Measurements from ENCODE around the gene PPP1R26.
"Not testable (repeated sequence)": the region's sequence is repeated elsewhere in the genome, so short reads cannot be mapped to it uniquely, and the experiment has no call there.

The PPP1R26 gene

DNA sequence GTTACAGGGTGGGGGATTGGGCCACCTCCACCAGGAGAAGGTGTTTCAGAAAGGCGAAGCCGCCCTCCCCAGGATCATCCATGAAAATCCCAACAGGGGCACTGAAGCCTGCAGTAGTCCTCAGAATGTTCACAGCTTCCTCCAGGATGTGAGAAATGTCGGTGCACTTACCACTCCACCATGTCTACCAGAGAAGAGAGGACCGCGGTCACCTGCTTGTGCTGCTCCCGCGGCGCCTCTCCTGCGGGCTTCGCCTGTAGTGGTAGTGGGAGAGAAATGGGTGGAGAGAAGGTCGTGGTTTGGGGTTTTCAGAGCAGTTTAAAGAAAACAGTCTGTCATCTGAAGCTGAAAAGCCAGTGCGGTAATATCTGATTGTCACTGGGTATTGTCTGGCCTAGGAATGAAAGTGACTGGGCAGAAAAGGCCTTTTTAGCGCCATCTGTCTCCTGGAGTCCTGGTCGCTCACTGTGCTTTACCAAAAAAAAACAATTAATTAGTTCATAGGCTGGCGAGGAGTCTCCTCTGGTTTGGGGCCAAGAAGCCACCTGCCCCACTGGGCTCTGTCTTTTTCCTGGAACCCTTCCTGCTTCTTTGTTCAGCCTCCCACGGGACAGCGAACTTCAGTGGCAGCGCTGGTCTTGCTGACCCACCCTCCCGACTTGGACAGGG is 23.0 kb upstream of the PPP1R26 start:
- TF ChIP-seq, protein P1, sequence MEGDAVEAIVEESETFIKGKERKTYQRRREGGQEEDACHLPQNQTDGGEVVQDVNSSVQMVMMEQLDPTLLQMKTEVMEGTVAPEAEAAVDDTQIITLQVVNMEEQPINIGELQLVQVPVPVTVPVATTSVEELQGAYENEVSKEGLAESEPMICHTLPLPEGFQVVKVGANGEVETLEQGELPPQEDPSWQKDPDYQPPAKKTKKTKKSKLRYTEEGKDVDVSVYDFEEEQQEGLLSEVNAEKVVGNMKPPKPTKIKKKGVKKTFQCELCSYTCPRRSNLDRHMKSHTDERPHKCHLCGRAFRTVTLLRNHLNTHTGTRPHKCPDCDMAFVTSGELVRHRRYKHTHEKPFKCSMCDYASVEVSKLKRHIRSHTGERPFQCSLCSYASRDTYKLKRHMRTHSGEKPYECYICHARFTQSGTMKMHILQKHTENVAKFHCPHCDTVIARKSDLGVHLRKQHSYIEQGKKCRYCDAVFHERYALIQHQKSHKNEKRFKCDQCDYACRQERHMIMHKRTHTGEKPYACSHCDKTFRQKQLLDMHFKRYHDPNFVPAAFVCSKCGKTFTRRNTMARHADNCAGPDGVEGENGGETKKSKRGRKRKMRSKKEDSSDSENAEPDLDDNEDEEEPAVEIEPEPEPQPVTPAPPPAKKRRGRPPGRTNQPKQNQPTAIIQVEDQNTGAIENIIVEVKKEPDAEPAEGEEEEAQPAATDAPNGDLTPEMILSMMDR (conservative IDR thresholded peaks at IDR 0.05): peak; percentile 21; the same call in 1 of the 2 replicates
- no peak overlapping the region for H3K27ac ChIP-seq

DNA sequence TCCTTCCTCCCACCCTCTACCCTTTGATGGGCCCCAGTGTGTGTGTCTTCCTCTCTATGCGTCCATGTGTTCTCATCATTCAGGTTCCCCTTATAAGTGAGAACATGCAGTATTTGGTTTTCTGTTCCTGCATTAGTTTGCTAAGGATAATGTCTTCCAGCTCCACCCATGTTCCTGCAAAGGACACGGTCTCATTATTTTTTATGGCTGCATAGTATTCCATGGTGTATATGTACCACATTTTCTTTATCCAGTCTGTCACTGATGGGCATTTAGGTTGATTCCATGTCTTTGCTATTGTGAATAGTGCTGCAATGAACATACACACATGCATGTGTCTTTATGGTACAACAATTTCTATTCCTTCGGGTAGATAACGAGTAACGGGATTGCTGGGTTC is 21.1 kb upstream of the PPP1R26 start:
- not testable (repeated sequence) for H3K27ac ChIP-seq

DNA sequence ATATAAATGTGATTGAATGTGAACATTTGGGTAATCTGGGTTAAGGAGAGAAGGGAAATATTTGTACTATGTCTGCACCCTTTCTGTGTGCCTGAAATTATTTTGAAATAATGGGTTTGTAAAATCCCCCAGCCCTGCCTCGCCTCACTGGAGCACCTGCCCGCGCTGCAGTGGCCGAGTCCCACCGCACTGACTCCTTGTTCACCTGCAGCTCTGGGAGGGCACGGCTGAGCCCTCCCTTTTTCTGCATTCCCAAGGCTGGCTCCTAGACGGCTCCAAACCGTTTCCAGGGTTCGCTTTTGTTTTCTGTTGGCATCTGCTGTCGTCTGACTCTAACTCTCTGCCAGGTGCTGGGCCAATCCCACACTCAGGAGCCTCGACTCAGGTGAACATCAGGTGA is 17.6 kb upstream of the PPP1R26 start:
- H3K27ac ChIP-seq: no peak overlapping the region
- TF ChIP-seq, protein P1 (conservative IDR thresholded peaks at IDR 0.05): no peak

DNA sequence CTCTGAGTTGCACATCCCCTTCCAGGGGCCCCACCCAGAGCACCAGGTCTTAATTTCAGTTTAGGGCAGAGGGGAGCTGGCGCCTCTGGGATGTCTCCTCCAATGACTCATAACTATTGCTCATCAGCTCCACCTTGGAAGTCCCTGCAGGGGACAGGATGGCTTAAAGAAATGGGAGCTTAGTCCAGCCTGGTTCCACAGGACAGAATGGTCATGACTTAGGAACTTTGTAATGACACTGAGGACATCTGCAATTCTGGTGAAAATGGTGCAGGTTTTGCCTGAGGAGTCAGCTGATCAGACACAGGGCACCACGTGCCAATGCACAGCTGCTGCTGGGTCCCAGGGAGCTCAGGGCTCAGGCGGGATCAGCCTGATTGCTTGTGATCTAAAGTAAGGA is 16.4 kb upstream of the PPP1R26 start:
- H3K27ac ChIP-seq: no peak overlapping the region
- TF ChIP-seq, protein P1 (conservative IDR thresholded peaks at IDR 0.05): no peak

DNA sequence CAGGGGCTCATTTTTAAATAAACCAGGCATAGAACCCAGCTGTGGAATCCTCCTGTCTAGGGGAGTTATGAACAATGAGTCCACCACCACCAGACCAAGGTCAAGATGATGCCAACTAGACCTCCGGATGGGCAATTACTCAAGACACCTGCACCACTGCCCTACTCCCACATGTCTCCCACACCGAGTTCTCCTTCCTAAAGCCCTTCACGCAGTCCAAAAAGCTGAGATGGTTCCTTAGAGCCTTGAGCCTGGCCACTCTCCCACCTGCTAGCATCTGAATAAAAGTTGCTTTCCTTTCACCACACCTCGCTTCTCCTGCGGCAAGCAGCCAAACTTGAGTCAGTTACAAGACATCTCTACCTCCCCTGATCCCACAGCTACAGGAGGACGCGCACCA is 15.4 kb upstream of the PPP1R26 start:
- no peak overlapping the region for H3K27ac ChIP-seq
- TF ChIP-seq, protein P1 (conservative IDR thresholded peaks at IDR 0.05): no peak

DNA sequence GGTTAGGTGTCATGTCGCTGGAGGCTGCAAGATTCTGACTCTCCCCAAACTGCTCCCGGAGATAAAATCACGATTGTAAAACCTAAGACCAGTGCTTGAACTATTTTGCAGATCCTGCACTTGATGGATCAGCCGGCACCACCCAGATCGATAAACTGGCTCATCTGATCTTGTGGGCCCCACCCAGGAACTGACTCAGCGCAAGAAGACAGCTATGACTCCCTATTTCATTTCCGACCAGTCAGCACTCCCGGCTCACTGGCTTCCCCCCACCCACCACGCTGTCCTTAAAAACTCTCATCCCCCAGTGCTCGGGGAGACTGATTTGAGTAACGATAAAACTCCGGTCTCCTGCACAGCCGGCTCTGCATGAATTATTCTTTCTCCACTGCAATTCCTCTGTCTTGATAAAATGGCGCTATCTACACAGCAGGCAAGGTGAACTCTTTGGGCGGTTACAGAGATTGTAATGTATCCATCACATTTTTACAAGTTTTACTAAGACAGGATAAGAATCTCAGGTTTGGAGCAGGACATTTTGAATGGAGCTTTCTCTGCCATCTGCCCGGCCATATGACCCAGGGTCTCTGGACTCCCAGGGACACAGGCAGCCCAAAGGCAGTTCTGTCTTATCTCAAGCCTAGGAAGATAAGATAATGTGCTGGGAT is 10.6 kb upstream of the PPP1R26 start:
- no peak overlapping the region for H3K27ac ChIP-seq
- TF ChIP-seq, protein P1 (conservative IDR thresholded peaks at IDR 0.05): no peak

DNA sequence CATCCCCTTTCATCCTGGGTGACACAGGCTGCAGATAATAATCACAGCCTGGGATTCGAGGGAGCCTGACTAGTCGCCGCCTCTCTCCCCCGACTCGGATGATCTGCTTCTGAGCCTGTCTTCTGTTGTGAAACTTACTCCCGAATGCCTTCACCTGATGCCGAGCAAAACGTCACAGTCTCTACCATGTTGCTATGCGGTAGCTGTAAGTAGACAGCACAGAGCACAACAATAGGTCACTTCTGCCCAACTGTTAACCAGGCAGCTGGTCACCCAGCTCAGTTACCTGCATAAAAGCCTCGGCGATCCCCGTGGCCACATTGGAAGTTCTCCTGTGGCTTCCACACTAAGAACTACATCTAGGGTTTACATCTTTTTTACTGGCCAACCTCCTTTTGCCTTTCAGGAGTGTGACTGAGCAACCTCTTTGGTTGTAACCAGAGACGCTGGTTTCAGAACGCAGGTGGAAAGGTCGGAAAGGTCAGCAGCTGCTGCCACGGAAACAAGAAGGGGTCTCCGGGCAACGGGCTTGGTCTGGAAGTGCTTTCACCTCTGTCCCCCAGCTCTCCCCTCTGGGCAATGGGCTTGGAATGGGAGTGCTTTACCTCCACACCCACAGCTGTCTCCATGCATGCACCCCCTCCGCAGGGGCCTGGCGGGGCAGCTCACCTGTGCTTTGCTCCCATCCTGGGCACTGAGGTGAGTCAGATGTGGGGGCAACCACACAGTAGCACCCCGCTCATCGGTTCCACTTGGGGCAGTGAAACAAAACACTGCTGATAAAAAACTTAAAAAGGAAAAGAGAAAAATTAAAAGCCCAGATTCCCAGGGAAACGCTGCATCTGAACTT is 7.6 kb upstream of the PPP1R26 start:
- TF ChIP-seq, protein P1 (conservative IDR thresholded peaks at IDR 0.05): no peak
- no peak overlapping the region for H3K27ac ChIP-seq
